PC-3 (cell line): ENCODE data around the gene HDX.

ENCODE experiments used
- CTCF ChIP-seq: fragments of 300-600 bp; sonication (generic); conservative IDR thresholded peaks from 2 replicates; pipeline ENCODE4 v1.5.1; 2017; ENCODE audit warnings: antibody characterized with exemption, low read depth, mild to moderate bottlenecking, low read length
- EZH2phosphoT487 ChIP-seq: fragments of 300-600 bp; sonication (generic); IDR thresholded peaks from 2 replicates; pipeline ENCODE4 v1.6.1; 2018; ENCODE audit warnings: mild to moderate bottlenecking, antibody characterized with exemption, low read length, borderline replicate concordance

- TF ChIP-seq CTCF, result no peak
- TF ChIP-seq EZH2phosphoT487, result no peak
Observed at GRCh38 chrX:84320023-84320422, 182.2 kb downstream of the HDX start.
